Measurements from ENCODE around the gene SPSB4. TPM values are rescaled to one million over a fixed set of nuclear protein-coding genes. Genes with fewer than 3 reads are reported as not detected.

SPSB4 gene
- total RNA-seq, 1 donor from 2014 or later, result 4.9 TPM

- intact Hi-C loops (cut with DNase I), result loop anchor here (2.0 to 5.0 kb wide), 3 partner anchors 39 to 139 kb away; no protein-coding TSS in a partner anchor
- no peak for DNase-seq (ENCODE audit: low spot score)
These were observed 475 bp downstream of the SPSB4 start for GRCh38 chr3:141051443-141052200.

GRCh38 chr3:141052201-141053069 lies 1.3 kb downstream of the SPSB4 start:
- DNase-seq (ENCODE audit: low spot score), result no peak
- intact Hi-C loops (cut with DNase I), result loop anchor here (5.0 kb wide), 2 partner anchors 40 kb away; no protein-coding TSS in a partner anchor

- DNase-seq (ENCODE audit: low spot score), result no peak
- intact Hi-C loops (cut with DNase I), result no loop called here
These were observed 4.0 kb downstream of the SPSB4 start for GRCh38 chr3:141055136-141055535.

GRCh38 chr3:141055536-141056445 lies 4.6 kb downstream of the SPSB4 start:
- intact Hi-C loops (cut with DNase I), result no loop called here
- DNase-seq (ENCODE audit: low spot score), result no peak

- DNase-seq (ENCODE audit: low spot score), result no peak
- intact Hi-C loops (cut with DNase I), result no loop called here
These were observed 5.6 kb downstream of the SPSB4 start for GRCh38 chr3:141056751-141057171.

- intact Hi-C loops (cut with DNase I), result no loop called here
These were observed 6.3 kb downstream of the SPSB4 start for GRCh38 chr3:141057436-141057835.

GRCh38 chr3:141057946-141058800 lies 7.0 kb downstream of the SPSB4 start:
- intact Hi-C loops (cut with DNase I), result no loop called here

More at GRCh38 chr3:141057436-141057835, 6.3 kb downstream of the SPSB4 start:
- DNase-seq (ENCODE audit: low spot score), result no peak

GRCh38 chr3:141058996-141059395 lies 7.8 kb downstream of the SPSB4 start:
- DNase-seq (ENCODE audit: low spot score), result no peak
- intact Hi-C loops (cut with DNase I), result no loop called here

More at GRCh38 chr3:141057946-141058800, 7.0 kb downstream of the SPSB4 start:
- DNase-seq (ENCODE audit: low spot score), result no peak

- DNase-seq (ENCODE audit: low spot score), result no peak
- intact Hi-C loops (cut with DNase I), result no loop called here
These were observed 8.7 kb downstream of the SPSB4 start for GRCh38 chr3:141059816-141060215.

GRCh38 chr3:141060327-141060726 lies 9.2 kb downstream of the SPSB4 start:
- DNase-seq (ENCODE audit: low spot score), result no peak
- intact Hi-C loops (cut with DNase I), result no loop called here

GRCh38 chr3:141063831-141064230 lies 12.7 kb downstream of the SPSB4 start:
- DNase-seq (ENCODE audit: low spot score), result no peak
- intact Hi-C loops (cut with DNase I), result no loop called here

GRCh38 chr3:141064255-141064926 lies 13.2 kb downstream of the SPSB4 start:
- no peak for DNase-seq (ENCODE audit: low spot score)
- intact Hi-C loops (cut with DNase I), result no loop called here

GRCh38 chr3:141065258-141065657 lies 14.1 kb downstream of the SPSB4 start:
- no peak for DNase-seq (ENCODE audit: low spot score)
- intact Hi-C loops (cut with DNase I), result no loop called here

GRCh38 chr3:141065841-141066805 lies 15.0 kb downstream of the SPSB4 start:
- intact Hi-C loops (cut with DNase I), result no loop called here
- DNase-seq (ENCODE audit: low spot score), result no peak

GRCh38 chr3:141067206-141067974 lies 16.2 kb downstream of the SPSB4 start:
- intact Hi-C loops (cut with DNase I), result no loop called here
- no peak for DNase-seq (ENCODE audit: low spot score)

GRCh38 chr3:141070229-141070628 lies 19.1 kb downstream of the SPSB4 start:
- intact Hi-C loops (cut with DNase I), result no loop called here
- no peak for DNase-seq (ENCODE audit: low spot score)

All from cardiac septum (tissue), 1 donor.